T-helper 2 cell treated with Interferon-gamma antibody and Interleukin-4, amounts not matched to agents 100 ng/mL and 5 ng/mL, for 36 hours (primary cell): ENCODE data around the gene KCTD19. TPM values are rescaled to one million over a fixed set of nuclear protein-coding genes. Genes with fewer than 3 reads are reported as not detected.

Experiments
- intact Hi-C: fragments of 100-400 bp; cut with micrococcal nuclease; formaldehyde crosslinking; loops from one replicate; pipeline ENCODE4 v1.15.1; 2023
- total RNA-seq: library from RNA; stranded (reverse); gene quantifications from 2 replicates; pipeline ENCODE4 v1.2.3, GENCODE V29; 2022

Gene KCTD19
- total RNA-seq, 1 donor from 2014 or later = 0.02 TPM

- intact Hi-C loops = no loop called here
Measured at GRCh38 chr16:67283826-67284555, 42.5 kb downstream of the KCTD19 start.

GRCh38 chr16:67283039-67283825, 43.3 kb downstream of the KCTD19 start:
- intact Hi-C loops = no loop called here

- intact Hi-C loops = no loop called here
Measured at GRCh38 chr16:67282447-67282805, 44.1 kb downstream of the KCTD19 start.

DNA sequence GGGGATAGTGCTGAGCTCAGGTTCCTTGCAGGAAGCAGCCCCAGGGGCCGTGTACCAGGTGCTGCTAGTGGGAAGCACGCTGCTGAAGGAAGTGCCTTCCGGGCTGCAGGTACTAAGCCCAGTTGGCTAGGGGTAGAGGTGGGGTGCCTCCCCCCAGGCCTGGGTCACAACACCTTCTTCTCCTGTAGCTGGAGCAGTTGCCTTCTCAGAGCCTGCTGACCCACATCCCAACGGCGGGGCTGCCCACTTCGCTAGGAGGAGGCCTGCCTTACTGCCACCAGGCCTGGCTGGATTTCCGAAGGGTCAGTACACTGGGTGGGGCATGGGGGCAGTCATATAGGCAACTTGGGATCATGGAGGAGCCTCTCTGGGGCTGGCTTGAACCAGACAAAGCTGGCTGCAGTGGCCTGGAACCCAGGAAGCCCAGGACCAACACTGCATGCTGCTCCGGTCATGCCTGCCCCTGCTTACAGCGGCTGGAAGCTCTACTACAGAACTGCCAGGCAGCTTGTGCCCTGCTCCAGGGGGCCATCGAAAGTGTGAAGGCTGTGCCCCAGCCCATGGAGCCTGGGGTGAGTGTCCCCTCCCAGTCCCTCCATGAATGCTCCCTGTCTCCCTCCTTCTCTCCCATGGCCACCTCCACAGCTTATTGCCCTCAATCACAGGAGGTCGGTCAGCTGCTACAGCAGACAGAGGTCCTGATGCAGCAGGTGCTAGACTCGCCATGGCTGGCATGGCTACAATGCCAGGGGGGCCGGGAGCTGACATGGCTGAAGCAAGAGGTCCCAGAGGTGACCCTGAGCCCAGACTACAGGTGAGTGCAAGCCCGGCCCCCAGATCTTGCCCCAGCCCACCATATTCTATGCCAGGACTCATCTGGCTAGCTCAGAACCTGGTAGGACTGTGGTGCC, 44.8 kb downstream of the KCTD19 start:
- intact Hi-C loops = no loop called here

DNA sequence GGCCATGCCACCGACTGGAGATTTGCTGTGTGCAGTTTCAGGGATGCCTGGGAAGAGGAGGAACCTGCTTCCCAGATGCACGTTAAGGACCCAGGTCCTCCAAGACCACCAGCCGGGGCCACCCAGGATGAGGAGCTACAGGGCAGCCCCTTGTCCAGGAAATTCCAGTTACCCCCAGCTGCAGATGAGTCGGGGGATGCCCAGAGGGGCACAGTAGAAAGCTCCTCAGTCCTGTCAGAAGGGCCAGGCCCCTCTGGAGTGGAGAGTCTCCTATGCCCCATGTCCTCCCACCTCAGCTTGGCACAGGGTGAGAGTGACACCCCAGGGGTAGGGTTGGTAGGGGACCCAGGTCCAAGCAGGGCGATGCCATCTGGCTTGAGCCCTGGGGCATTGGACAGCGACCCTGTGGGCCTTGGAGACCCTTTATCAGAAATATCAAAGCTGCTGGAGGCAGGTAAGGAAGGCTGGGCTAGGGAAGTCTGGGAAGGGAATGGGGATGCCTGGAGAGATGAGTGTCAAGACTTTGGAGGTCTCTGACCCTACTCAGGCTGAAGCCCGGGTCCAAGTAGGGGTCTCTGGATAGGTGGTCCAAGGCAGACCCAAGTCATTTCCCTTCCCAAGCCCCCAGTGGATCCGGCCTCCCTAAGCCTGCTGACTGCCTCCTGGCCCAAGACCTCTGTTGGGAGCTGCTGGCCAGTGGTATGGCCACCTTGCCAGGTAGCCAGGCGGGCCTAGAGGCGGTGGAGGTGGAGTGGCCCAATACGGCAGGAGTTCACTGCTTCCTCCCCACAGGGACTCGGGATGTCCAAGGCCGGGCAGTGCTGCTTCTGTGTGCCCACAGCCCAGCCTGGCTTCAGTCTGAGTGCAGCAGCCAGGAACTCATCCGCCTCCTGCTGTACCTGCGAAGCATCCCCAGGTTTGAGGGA, 46.2 kb downstream of the KCTD19 start:
- intact Hi-C loops = no loop called here

DNA sequence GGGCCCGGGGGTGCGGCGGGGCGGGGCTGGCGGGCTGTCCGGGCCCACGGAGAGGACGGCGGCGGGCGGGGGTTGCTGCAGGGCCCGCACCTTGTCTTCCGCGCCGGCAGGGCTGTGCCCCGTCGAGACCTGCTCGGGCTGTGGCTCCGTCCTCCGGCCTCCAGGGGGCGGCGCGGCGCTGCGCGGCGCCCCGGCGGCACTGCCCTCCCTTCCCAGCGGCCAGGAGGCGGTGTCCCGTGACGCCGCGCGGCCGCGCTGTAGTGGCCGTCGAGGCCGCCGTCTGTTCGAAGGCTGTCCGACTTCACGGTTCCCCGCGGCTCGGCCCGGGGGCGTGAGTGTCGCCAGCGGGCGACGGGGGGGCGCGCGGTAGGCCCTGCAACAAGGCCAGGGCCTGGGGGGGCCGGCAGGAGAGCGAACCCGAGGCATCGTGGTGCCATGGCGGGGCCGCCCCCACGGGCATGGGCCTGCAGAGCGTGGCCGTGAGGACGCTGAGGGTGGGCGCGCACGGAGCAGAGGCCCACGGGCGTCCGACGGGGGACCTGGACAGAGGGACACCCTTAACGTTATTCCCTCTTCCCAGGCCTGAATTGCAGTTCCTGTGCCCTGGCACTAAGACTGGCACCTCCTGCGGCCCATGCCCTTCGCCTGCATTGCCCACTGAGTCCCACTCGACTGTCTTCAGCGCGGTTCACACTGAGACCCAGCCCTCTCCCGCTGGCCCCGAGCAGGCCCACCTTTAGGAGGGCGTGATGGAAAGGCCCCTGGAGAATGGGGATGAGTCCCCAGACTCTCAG, 47.0 kb downstream of the KCTD19 start, which contains the start of gene PLEKHG4:
Gene PLEKHG4, plus strand, starts transcription at position 237 of the 794 bp plus-strand sequence. Its CDS starts 513 bp downstream, at position 750.
- intact Hi-C loops = loop anchor here (1.0 to 5.0 kb wide), 6 partner anchors 32 to 327 kb away; partner anchors contain the start of genes FHOD1 and TMEM208

DNA sequence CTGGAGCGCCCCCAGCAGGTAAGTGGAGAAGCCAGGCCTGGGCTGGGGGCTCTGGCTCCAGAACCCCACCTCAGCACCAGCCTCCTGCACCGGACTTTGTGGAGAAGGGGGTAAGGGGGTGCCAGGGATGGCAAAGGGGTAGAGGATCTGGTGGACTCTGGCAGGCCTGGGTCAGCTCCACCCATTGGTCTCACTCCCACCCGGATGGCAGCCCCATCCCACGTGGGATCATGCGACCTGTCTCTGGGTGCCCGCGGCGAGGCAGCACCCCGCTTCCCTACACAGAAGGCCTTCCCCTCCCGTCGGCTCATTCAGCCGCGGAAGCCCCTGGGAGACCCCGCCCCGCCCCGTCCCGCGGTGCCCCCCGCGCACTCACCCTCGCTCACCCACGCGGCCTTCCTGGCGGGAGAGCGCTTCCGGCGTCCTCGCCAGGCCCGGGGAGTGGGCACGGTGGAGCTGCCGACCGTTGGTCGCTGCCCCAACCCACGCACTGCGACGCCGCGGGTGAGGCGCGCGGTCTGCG, 47.7 kb downstream of the KCTD19 start:
- intact Hi-C loops = loop anchor here (1.0 to 5.0 kb wide), 6 partner anchors 32 to 327 kb away; partner anchors contain the start of genes FHOD1 and TMEM208

GRCh38 chr16:67277999-67278772, 48.4 kb downstream of the KCTD19 start:
- intact Hi-C loops = loop anchor here (2.0 to 5.0 kb wide), 4 partner anchors 51 to 326 kb away; partner anchors contain the start of gene TMEM208

- intact Hi-C loops = loop anchor here (5.0 kb wide), 3 partner anchors 70 to 325 kb away; no protein-coding TSS in a partner anchor
Measured at GRCh38 chr16:67277294-67277998, 49.1 kb downstream of the KCTD19 start.

DNA sequence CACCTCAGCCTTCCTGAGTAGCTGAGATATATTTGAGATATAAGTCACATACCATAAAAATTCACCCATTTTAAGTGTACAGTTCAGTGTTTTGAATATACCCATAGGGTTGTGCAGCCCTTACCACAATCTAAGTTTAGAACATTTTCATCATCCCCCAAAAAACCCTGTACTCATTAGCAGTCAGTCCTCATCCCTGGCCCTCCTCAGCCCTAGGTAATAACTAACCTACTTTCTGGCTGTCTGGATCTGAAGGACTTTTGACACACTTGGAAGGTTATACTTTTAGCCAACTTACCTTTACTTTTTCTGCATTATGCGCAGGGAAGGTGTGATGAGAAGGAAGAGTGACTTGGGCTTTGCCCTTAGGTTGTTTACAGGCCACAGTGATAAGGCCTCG, 51.2 kb downstream of the KCTD19 start:
- intact Hi-C loops = loop anchor here (5.0 kb wide), 3 partner anchors 72 to 323 kb away; no protein-coding TSS in a partner anchor

DNA sequence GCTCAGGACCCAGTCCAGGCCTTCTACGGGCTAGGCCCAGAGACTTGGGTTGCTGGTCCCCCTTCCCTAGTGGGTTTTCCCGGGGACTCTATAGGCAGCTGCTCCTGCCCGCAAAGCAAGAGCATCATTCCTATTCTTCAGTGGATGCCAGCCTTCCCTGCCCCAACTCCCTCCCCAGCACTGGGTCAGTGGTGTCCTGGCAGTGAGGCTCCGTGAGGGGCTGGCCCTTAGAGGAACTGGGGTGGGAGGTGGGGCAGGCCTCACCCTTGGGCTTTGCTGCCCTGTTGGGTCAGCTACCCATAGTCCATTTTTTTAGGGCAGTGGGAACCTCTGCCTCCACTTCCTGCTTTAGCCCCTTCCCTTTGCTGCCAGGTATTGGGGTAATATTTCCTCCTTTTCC, 55.1 kb downstream of the KCTD19 start:
- intact Hi-C loops = no loop called here

GRCh38 chr16:67270931-67271338, 55.6 kb downstream of the KCTD19 start:
- intact Hi-C loops = no loop called here

DNA sequence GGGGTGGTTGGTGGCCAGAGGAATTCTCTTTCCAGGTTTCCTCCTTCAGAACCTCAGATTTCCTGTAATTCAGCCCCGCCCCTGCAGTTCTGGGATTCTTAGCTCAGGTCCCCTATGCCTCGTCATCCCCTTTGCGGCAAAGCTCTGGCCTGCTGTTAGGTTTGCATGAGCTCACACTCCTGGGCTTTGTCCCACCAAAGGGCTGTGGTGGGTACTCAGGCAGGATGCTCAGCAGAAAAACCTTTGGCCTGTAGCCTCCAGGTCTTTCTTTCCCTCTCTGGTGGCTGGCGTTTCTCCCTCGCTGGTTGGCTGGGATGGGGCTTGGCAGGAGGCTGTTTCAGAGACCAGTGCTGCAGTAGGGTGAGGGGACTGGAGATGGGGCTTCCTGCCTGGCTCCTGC, 56.8 kb downstream of the KCTD19 start:
- intact Hi-C loops = no loop called here

GRCh38 chr16:67268136-67268579, 58.4 kb downstream of the KCTD19 start:
- intact Hi-C loops = no loop called here

DNA sequence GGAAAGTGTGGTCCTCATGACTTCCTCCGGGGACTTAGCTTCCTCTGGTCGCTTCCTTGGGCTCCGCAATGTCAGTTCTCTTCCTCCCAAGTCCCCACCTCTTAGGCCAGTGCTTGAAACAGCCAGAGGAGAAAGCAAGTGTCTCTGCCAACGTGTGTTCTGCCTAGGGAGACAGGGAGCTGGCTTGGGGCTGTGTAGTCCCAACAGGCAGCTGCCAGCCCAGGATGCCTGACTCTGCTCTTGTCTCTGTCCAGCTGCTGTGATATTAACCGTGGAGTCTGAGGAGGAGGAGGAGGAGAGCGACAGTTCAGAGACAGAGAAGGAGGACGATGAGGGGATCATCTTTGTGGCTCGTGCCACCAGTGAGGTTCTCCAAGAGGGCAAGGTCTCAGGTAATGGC, 60.7 kb downstream of the KCTD19 start:
- intact Hi-C loops = no loop called here

DNA sequence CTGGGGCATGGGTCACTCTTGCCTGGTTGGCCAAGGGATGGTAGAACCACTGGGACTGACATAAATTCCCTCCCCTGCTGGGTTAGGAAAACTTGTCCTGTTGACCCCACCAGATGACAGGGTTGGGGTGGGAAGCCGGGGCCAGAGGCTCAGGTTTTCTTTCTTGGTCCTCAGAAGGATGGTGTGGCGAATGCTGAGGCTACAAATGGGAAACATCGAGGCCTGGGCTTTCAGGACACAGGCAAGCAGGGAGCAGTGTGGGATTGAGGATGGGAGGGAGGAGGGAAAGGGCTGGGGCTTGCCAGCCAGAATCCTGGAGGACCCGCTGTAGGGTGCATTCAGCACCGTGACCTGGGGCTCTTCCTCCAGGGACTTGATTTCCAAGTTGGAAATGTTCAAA, 61.7 kb downstream of the KCTD19 start:
- intact Hi-C loops = loop anchor here (5.0 kb wide), 1 partner anchor 132 kb away; no protein-coding TSS in a partner anchor

DNA sequence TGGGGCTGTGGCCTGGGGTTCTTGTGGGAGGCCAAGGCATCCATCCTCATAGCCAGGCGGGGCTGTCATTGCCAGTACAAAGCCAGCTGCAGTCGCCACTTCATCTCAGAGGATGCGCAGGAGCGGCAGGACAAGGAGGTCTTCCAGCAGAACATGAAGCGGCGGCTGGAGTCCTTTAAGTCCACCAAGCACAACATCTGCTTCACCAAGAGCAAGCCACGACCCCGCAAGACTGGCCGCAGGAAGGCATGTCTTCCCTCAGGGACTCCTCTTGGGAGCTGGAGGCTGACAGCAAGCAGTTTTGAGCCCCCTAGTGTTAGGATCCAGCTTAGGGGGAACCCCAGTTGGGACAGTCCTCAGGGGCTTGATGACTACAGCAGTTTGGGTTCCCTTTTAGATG, 62.3 kb downstream of the KCTD19 start:
- intact Hi-C loops = loop anchor here (5.0 kb wide), 1 partner anchor 133 kb away; no protein-coding TSS in a partner anchor
